GM12891 (cell line): ENCODE measurements around the gene FGF10.

Experiments
- PAX5 ChIP-seq: IDR thresholded peaks from 2 replicates; pipeline ENCODE4 v1.6.1; 2011; ENCODE audit warnings: low read length, moderate library complexity, mild to moderate bottlenecking; ENCODE audit not compliant: insufficient read depth, severe bottlenecking
- POLR2A ChIP-seq: IDR thresholded peaks from 2 replicates; pipeline ENCODE4 v1.6.1; 2011; ENCODE audit warnings: low read depth, low read length, control low read depth
- POLR2AphosphoS5 ChIP-seq: IDR thresholded peaks from 2 replicates; pipeline ENCODE4 v1.6.1; 2011; ENCODE audit warnings: low read depth, low read length, control low read depth
- POU2F2 ChIP-seq: IDR thresholded peaks from 2 replicates; pipeline ENCODE4 v1.6.1; 2011; ENCODE audit warnings: low read depth, mild to moderate bottlenecking, control low read depth, low read length, moderate library complexity
- TAF1 ChIP-seq: IDR thresholded peaks from 2 replicates; pipeline ENCODE4 v1.6.1; 2011; ENCODE audit warnings: low read depth, low read length, control low read depth

DNA sequence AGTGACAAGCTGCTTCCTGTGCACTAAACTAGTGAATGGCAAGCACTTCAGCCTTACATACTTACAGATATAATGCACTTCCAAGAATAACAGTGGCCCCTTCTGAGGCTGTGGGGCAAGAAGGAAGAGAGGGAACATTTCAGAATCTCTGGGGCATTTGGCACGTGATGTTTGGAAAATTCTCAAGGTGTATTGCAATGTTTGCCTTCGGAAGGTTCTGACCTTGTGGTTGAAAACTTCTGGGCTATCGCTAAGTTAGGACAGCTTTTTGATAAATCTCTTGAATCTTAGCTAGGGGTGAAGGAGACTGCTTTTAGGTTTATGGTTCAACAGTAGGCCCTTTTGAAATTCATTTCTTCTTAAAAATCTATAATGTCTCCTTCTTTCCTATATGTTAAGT lies 7.1 kb upstream of the FGF10 start:
- no peak for TF ChIP-seq POLR2A
- no peak for TF ChIP-seq POLR2AphosphoS5
- TF ChIP-seq TAF1, result no peak
- TF ChIP-seq PAX5, result no peak
- no peak for TF ChIP-seq POU2F2
